H1 (cell line): ENCODE results near the gene DENND2A. TPM values are rescaled to one million over a fixed set of nuclear protein-coding genes. Genes with fewer than 3 reads are reported as not detected.

Experiments
- CREB1 ChIP-seq: IDR thresholded peaks from 2 replicates; pipeline ENCODE4 v1.6.1; 2012; ENCODE audit warnings: inconsistent platforms
- polyA plus RNA-seq, 7 experiments: library from polyadenylated mRNA; depleted of rRNA in 3 of 7; stranded (reverse) in 5 of 7; unstranded in 2 of 7; fragments of >200 nt in 5 of 7; fragments of 200-250 nt in 2 of 7; gene quantifications; 1 replicate in 5 of 7; 2 replicates in 1 of 7; 4 replicates in 1 of 7; pipeline versions ENCODE4 v1.2.1 to v1.2.3, GENCODE V29; 2011 to 2013; ENCODE audit warnings: missing spikeins in 2 of 7, mixed read lengths in 2 of 7
- total RNA-seq: library from RNA; stranded (reverse); fragmentation: NEBNext Ultra II Directional; extraction: Animal tissue kit (Norgen Biotek cat#: 25700); gene quantifications from 2 replicates; pipeline ENCODE4 v1.2.1, GENCODE V29; 2021

Gene DENND2A
- total and polyA plus RNA-seq, 2 of the 8 experiments (the other 6 are each of a cell fraction or from before 2014, with no cell fraction given), result 5.0 to 13.0 TPM

- TF ChIP-seq CREB1, result no peak
Observed at GRCh38 chr7:140562926-140563481, 77.6 kb downstream of the DENND2A start (continued).
